OCI-LY1 (cell line): Measurements from ENCODE around the gene DLX3.

ENCODE experiments used
- H2AFZ ChIP-seq: fragments of 200-600 bp; sonication (generic), shearing (Covaris generic); 2 replicates; pipeline ENCODE4 v1.6.0; 2014; ENCODE audit warnings: antibody characterized with exemption, mild to moderate bottlenecking, low read length
- H3F3A ChIP-seq: fragments of 200-600 bp; sonication (generic), shearing (Covaris generic); 2 replicates; pipeline ENCODE4 v1.6.0; 2014; ENCODE audit warnings: mild to moderate bottlenecking, antibody characterized with exemption, low read length, moderate library complexity; ENCODE audit not compliant: insufficient read depth
- H3K27ac ChIP-seq: fragments of 200-600 bp; sonication (generic); 2 replicates; pipeline ENCODE4 v1.5.1; 2014; ENCODE audit warnings: low read length, mixed run types, mild to moderate bottlenecking, low read depth; ENCODE audit not compliant: poor library complexity, severe bottlenecking
- H3K27me3 ChIP-seq: fragments of 200-600 bp; sonication (generic); 2 replicates; pipeline ENCODE4 v1.6.0; 2014; ENCODE audit warnings: antibody characterized with exemption, mild to moderate bottlenecking, low read length, moderate library complexity; ENCODE audit not compliant: insufficient read depth
- H3K36me3 ChIP-seq: fragments of 200-600 bp; sonication (generic); 2 replicates; pipeline ENCODE4 v1.6.1; 2014; ENCODE audit warnings: mild to moderate bottlenecking, antibody characterized with exemption, low read length, moderate library complexity, mixed read lengths; ENCODE audit not compliant: insufficient read depth
- H3K4me1 ChIP-seq: fragments of 200-600 bp; sonication (generic); 2 replicates; pipeline ENCODE4 v1.5.1; 2014; ENCODE audit warnings: mild to moderate bottlenecking, low read length, moderate library complexity; ENCODE audit not compliant: insufficient read depth, severe bottlenecking
- H3K4me2 ChIP-seq: fragments of 200-600 bp; sonication (generic), shearing (Covaris generic); 2 replicates; pipeline ENCODE4 v1.6.1; 2014; ENCODE audit warnings: low read length
- H3K4me3 ChIP-seq: fragments of 200-600 bp; sonication (generic); 2 replicates; pipeline ENCODE4 v1.5.1; 2014; ENCODE audit warnings: low read length, low read depth, mild to moderate bottlenecking, mixed read lengths; ENCODE audit not compliant: poor library complexity, severe bottlenecking
- H3K79me2 ChIP-seq: fragments of 200-600 bp; shearing (Covaris generic); 2 replicates; pipeline ENCODE4 v1.6.1; 2016; ENCODE audit warnings: mixed run types, low read length, mixed read lengths; ENCODE audit not compliant: insufficient read depth
- H3K9ac ChIP-seq: fragments of 200-600 bp; sonication (generic), shearing (Covaris generic); 2 replicates; pipeline ENCODE4 v1.6.1; 2014; ENCODE audit warnings: mild to moderate bottlenecking, low read length, mixed read lengths
- H3K9me2 ChIP-seq: fragments of 200-600 bp; sonication (generic), shearing (Covaris generic); 2 replicates; pipeline ENCODE4 v1.6.1; 2014; ENCODE audit warnings: low read depth, mild to moderate bottlenecking, low read length, mixed read lengths
- H3K9me3 ChIP-seq: fragments of 200-600 bp; shearing (Covaris generic); 2 replicates; pipeline ENCODE4 v1.6.1; 2014; ENCODE audit warnings: low read length, mixed read lengths
- H4K20me1 ChIP-seq: fragments of 200-600 bp; sonication (generic), shearing (Covaris generic); 2 replicates; pipeline ENCODE4 v1.6.0; 2016; ENCODE audit warnings: mild to moderate bottlenecking, low read length; ENCODE audit not compliant: insufficient read depth
- CTCF ChIP-seq: fragments of 200-600 bp; sonication (generic), shearing (Covaris generic); IDR thresholded peaks from 2 replicates; pipeline ENCODE4 v1.5.1; 2017; ENCODE audit warnings: mild to moderate bottlenecking, antibody characterized with exemption, low read length, moderate library complexity, mixed read lengths
- EZH2 ChIP-seq: fragments of 200-600 bp; sonication (generic), shearing (Covaris generic); IDR thresholded peaks from 2 replicates; pipeline ENCODE4 v1.8.0; 2017; ENCODE audit warnings: borderline replicate concordance, mixed run types, mild to moderate bottlenecking, antibody characterized with exemption, low read length, moderate library complexity, mixed read lengths

Gene DLX3

DNA sequence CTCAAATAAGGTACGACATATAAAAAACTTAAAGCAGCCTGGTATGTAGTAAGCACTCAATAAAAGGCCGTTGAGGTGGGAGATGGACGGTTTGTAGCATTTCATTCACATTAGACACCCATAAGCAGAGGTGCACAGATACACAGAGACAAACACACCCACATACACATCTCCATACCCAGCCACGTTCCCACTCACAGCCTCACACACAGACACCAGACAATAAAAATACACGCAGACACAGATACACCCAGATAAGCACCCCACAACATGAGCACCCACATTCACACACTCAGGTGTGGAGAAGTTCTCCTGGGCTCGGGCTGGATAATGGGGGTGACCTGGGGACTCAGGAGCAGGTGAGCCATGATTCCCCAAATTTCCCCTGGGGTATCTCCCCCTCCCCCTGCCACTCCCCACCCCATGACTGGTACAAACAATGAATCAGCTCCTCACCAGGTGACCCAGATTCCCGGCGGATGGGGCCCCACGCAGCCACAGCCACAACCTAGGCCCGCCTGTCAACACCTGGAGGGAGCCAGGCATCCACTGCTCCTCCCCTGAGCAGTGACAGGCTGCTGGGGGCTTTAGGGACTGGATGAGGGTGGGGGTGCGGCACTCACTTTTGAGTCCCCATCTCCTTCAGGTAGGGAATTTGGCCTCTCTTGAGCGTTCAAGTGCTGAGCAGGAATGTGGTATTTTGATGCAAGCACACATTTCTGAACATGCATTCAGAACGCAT lies 2.7 kb downstream of the DLX3 start:
- Histone ChIP-seq H4K20me1 (no peaks in the 10 kb centered on the region), H3K27ac (no peak overlapping the region), H3K4me3 (no peak overlapping the region), H3K9me2 (no peaks in the 10 kb centered on the region), H3K36me3 (no peaks in the 10 kb centered on the region), H3K27me3 (0 out of 2 replicates have a peak, but pooled peaks cover 7% of the 10 kb centered on the region), H3K9ac (no peak overlapping the region), H3K79me2 (no peaks in the 10 kb centered on the region), H3K4me2 (no peak overlapping the region), H3F3A (no peaks in the 10 kb centered on the region), H3K9me3 (no peaks in the 10 kb centered on the region), H3K4me1 (no peaks in the 10 kb centered on the region), H2AFZ (no peak overlapping the region)
- TF ChIP-seq CTCF (no peak), EZH2 (no peak)

DNA sequence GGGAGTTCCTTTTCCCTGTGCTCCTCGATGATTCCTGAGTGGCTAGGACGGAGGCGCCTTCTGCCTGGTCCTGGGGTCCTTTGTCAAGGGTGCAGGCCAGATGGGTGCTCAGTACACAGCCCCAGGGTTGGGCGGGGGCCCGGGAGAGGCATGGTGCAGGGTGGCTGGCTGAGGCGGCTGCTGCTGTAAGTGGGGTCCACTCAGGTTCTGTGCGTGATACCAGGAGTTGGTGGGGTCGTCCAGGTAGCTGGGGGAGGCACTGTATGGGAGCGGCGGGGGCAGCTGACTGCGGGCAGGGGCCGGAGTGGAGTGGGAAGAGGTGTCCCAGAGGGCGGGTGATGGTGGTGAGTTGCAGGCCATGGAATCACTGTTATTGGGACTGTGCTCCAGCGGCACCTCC lies 3.6 kb downstream of the DLX3 start:
- 0 out of 2 replicates have a peak, but pooled peaks cover 7% of the 10 kb centered on the region for H3K27me3 ChIP-seq
- H3K4me3 ChIP-seq: no peak overlapping the region
- H3K36me3 ChIP-seq: no peaks in the 10 kb centered on the region
- no peaks in the 10 kb centered on the region for H3K79me2 ChIP-seq
- no peaks in the 10 kb centered on the region for H3K9me2 ChIP-seq
- no peak for TF ChIP-seq CTCF
- TF ChIP-seq EZH2: no peak
- H4K20me1 ChIP-seq: no peaks in the 10 kb centered on the region
- H3K4me2 ChIP-seq: no peak overlapping the region
- no peaks in the 10 kb centered on the region for H3K9me3 ChIP-seq
- H3K9ac ChIP-seq: no peak overlapping the region
- no peaks in the 10 kb centered on the region for H3F3A ChIP-seq
- H3K4me1 ChIP-seq: no peaks in the 10 kb centered on the region
- H2AFZ ChIP-seq: no peak overlapping the region
- H3K27ac ChIP-seq: no peak overlapping the region

- H3K9me3 ChIP-seq: no peaks in the 10 kb centered on the region
- H3K27me3 ChIP-seq: 0 out of 2 replicates have a peak, but pooled peaks cover 7% of the 10 kb centered on the region
- H2AFZ ChIP-seq: no peak overlapping the region
- no peaks in the 10 kb centered on the region for H3K36me3 ChIP-seq
- H3K9ac ChIP-seq: no peak overlapping the region
- H3K27ac ChIP-seq: no peak overlapping the region
- no peaks in the 10 kb centered on the region for H3F3A ChIP-seq
- no peaks in the 10 kb centered on the region for H3K4me1 ChIP-seq
- no peak overlapping the region for H3K4me3 ChIP-seq
- no peaks in the 10 kb centered on the region for H3K79me2 ChIP-seq
- no peaks in the 10 kb centered on the region for H3K9me2 ChIP-seq
- H4K20me1 ChIP-seq: no peaks in the 10 kb centered on the region
- H3K4me2 ChIP-seq: no peak overlapping the region
- no peak for TF ChIP-seq EZH2
- TF ChIP-seq CTCF: no peak
These were observed 4.1 kb downstream of the DLX3 start for GRCh38 chr17:49990921-49991320.
